Sigmoid colon (tissue), 7 donors: ENCODE data around the gene SPATA25. TPM values are rescaled to one million over a fixed set of nuclear protein-coding genes. Genes with fewer than 3 reads are reported as not detected.

Experiments
- DNase-seq: peaks from one replicate; pipeline ENCODE4 v3.0.0-alpha.2; 2019
- H3K27ac ChIP-seq, 4 donors: fragments of 200-600 bp; sonication (generic); one replicate each; pipeline ENCODE4 v1.5.1; 2016 to 2019; ENCODE audit warnings: mild to moderate bottlenecking in 1 of 4
- H3K27me3 ChIP-seq, 3 donors: fragments of 200-600 bp; sonication (generic); one replicate each; pipeline ENCODE4 v1.5.1; 2019; ENCODE audit warnings: mild to moderate bottlenecking in 1 of 3
- H3K36me3 ChIP-seq, 4 donors: fragments of 200-600 bp; sonication (generic); one replicate each; pipeline ENCODE4 v1.5.1; 2016 to 2019
- H3K4me1 ChIP-seq, 4 donors: fragments of 200-600 bp; sonication (generic); one replicate each; pipeline ENCODE4 v1.5.1; 2017 to 2019
- H3K4me3 ChIP-seq, 4 donors: fragments of 200-600 bp; sonication (generic); one replicate each; pipeline ENCODE4 v1.5.1; 2017 to 2019; ENCODE audit warnings: mild to moderate bottlenecking in 2 of 4, moderate library complexity in 1 of 4
- H3K9me3 ChIP-seq, 4 donors: fragments of 200-600 bp in 3 of 4; sonication (generic) in 3 of 4; one replicate each; pipeline versions ENCODE4 v1.5.1 to v1.6.1; 2013 to 2019
- CTCF ChIP-seq, 4 experiments: fragments of 450-650 bp in 3 of 4; fragments of 200-600 bp in 1 of 4; IDR thresholded peaks; one replicate each; pipeline ENCODE4 v1.5.1; 2016 to 2019; ENCODE audit warnings: antibody characterized with exemption in 4 of 4, mild to moderate bottlenecking in 3 of 4, moderate library complexity in 2 of 4
- EP300 ChIP-seq, 4 donors: sonication (generic); formaldehyde crosslinking; IDR thresholded peaks; one replicate each; pipeline ENCODE4 v1.6.1; 2017; ENCODE audit warnings: antibody characterized with exemption in 4 of 4
- POLR2A ChIP-seq, 2 donors: fragments of 450-650 bp; IDR thresholded peaks; one replicate each; pipeline ENCODE4 v1.6.1; 2016; ENCODE audit warnings: antibody characterized with exemption in 2 of 2, mild to moderate bottlenecking in 2 of 2, moderate library complexity in 2 of 2
- POLR2AphosphoS5 ChIP-seq, 4 donors: sonication (generic); formaldehyde crosslinking; IDR thresholded peaks; one replicate each; pipeline ENCODE4 v1.6.1; 2017; ENCODE audit warnings: antibody characterized with exemption in 4 of 4
- WGBS, 2 donors: extraction: QIAGEN DNeasy Blood & Tissue Kit; methylation state at CpG; one replicate each; pipeline ENCODE4 v1.1.7; 2013; 5-methylcytosine and 5-hydroxymethylcytosine counted together
- intact Hi-C: fragments of 100-400 bp; cut with DNase I; formaldehyde crosslinking; loops from one replicate; pipeline ENCODE4 v1.15.1; 2023
- polyA plus RNA-seq, 3 donors: library from polyadenylated mRNA; stranded (reverse); fragments of 200-250 nt; gene quantifications; one replicate each; pipeline ENCODE4 v1.2.3, GENCODE V29; 2013
- total RNA-seq, 4 donors: library from RNA; depleted of rRNA; stranded (reverse); fragments of >200 nt; gene quantifications; one replicate each; pipeline ENCODE4 v1.1.0, GENCODE V29; 2016
- donor health status: healthy with polysubstance abuse.
- donor health status: Bipolar disorder and iron deficiency.
- donor health status: healthy.

Gene SPATA25
- total and polyA plus RNA-seq, 7 donors, result 1.6 to 7.5 (median 1.8) TPM; not detected in 2

GRCh38 chr20:45843506-45843905, 43.9 kb downstream of the SPATA25 start:
- Histone ChIP-seq H3K9me3 (no peaks in the 10 kb centered on the region), H3K4me3 (no peak overlapping the region), H3K36me3 (peaks cover 25 to 80% (median 38%) of the 10 kb centered on the region in 4 donors), H3K27me3 (no peaks in the 10 kb centered on the region), H3K4me1 (peaks cover 0 to 45% (median 36%) of the 10 kb centered on the region in 4 donors), H3K27ac (peak overlapping the region; percentile 61 to 79 (median 76))
- intact Hi-C loops, result no loop called here
- no peak for DNase-seq
- TF ChIP-seq CTCF (IDR thresholded peaks at IDR 0.05) (no peak), POLR2A (IDR thresholded peaks at IDR 0.05) (no peak), EP300 (IDR thresholded peaks at IDR 0.05) (no peak), POLR2AphosphoS5 (IDR thresholded peaks at IDR 0.05) (peak in 2 of 4 donors; percentile 6 to 12)
- 94% methylated on average over 14 of the region's 14 CpGs for WGBS, 2 donors

GRCh38 chr20:45842169-45842812, 45.1 kb downstream of the SPATA25 start:
- intact Hi-C loops, result no loop called here
- H3K4me3 ChIP-seq, result no peak overlapping the region
- H3K27ac ChIP-seq, result peak overlapping the region; percentile 61 to 79 (median 76)
- H3K27me3 ChIP-seq, result no peaks in the 10 kb centered on the region
- TF ChIP-seq POLR2A (IDR thresholded peaks at IDR 0.05) (no peak), POLR2AphosphoS5 (IDR thresholded peaks at IDR 0.05) (peak in 2 of 4 donors; percentile 64 to 69)
- peaks cover 22 to 80% (median 32%) of the 10 kb centered on the region in 4 donors for H3K36me3 ChIP-seq
- peaks cover 0 to 47% (median 36%) of the 10 kb centered on the region in 4 donors for H3K4me1 ChIP-seq
- no peaks in the 10 kb centered on the region for H3K9me3 ChIP-seq
- peak; percentile 90 for DNase-seq
- WGBS, 2 donors, result 47 to 72% methylated on average over 5 of the region's 5 CpGs

DNA sequence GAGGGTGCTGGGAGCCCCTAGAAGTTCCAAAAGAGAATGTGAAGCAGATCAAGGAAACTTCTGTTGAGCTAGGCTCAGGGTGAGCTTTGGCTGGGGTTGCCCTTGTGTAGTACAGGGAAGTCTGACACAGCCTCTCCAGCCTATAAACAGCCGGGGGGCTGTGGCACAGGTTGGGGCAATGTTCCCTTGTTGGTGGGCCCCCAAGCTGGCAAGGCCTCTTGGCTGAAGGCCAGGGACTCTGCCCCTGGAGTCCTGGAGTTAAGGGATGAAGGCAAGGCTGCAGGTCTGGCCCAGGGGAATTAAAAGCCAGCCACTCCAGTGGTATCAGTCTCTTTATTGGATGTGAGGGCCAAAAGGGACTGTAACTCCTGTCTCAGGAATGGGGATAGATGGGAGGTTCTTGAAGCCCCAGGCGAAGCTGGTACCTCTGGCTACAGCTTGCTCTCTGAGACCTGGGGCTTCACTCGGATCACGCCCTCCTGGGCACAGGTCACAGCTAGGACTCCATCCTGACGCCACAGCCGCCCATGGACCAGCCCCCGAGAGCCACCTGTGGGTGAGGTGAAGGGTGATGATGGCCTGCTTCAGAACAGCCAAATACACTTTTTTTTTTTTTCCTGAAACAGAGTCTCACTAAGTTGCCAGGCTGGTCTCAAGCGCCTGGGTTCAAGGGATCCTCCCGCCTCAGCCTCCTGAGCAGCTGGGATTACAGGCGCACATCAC, 45.9 kb downstream of the SPATA25 start:
- H3K4me1 ChIP-seq, result peaks cover 0 to 54% (median 43%) of the 10 kb centered on the region in 4 donors
- TF ChIP-seq POLR2A (IDR thresholded peaks at IDR 0.05) (no peak), CTCF (IDR thresholded peaks at IDR 0.05) (no peak), POLR2AphosphoS5 (IDR thresholded peaks at IDR 0.05) (no peak), EP300 (IDR thresholded peaks at IDR 0.05) (no peak)

DNA sequence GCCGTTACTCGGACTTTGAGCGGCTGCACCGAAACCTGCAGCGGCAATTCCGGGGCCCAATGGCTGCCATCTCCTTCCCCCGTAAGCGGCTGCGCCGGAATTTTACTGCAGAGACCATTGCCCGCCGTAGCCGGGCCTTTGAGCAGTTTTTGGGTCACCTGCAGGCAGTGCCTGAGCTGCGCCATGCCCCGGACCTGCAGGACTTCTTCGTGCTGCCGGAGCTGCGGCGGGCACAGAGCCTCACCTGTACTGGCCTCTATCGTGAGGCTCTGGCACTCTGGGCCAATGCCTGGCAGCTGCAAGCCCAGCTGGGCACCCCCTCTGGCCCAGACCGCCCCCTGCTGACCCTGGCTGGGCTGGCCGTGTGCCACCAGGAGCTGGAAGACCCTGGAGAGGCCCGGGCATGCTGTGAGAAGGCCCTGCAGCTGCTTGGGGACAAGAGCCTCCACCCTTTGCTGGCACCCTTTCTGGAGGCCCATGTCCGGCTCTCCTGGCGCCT, 46.7 kb downstream of the SPATA25 start:
- DNase-seq, result no peak
- no peak overlapping the region for H3K4me3 ChIP-seq
- no peaks in the 10 kb centered on the region for H3K9me3 ChIP-seq
- H3K27me3 ChIP-seq, result no peaks in the 10 kb centered on the region
- H3K36me3 ChIP-seq, result peaks cover 20 to 72% (median 31%) of the 10 kb centered on the region in 4 donors
- intact Hi-C loops, result no loop called here
- H3K4me1 ChIP-seq, result peaks cover 0 to 61% (median 49%) of the 10 kb centered on the region in 4 donors
- whole genome bisulfite sequencing, 2 donors, result 91 to 94% methylated on average over 25 of the region's 25 CpGs
- no peak for TF ChIP-seq POLR2A (IDR thresholded peaks at IDR 0.05)
- TF ChIP-seq EP300 (IDR thresholded peaks at IDR 0.05), result no peak
- TF ChIP-seq CTCF (IDR thresholded peaks at IDR 0.05), result no peak
- no peak for TF ChIP-seq POLR2AphosphoS5 (IDR thresholded peaks at IDR 0.05)
- peak overlapping the region in 3 of 4 donors; percentile 75 to 79 (median 76) for H3K27ac ChIP-seq

More for the DNA sequence above, 45.9 kb downstream of the SPATA25 start:
- no peak overlapping the region for H3K4me3 ChIP-seq
- H3K36me3 ChIP-seq, result peaks cover 22 to 80% (median 32%) of the 10 kb centered on the region in 4 donors
- intact Hi-C loops, result no loop called here
- H3K27me3 ChIP-seq, result no peaks in the 10 kb centered on the region
- 92 to 93% methylated on average over 10 of the region's 10 CpGs for WGBS, 2 donors
- no peaks in the 10 kb centered on the region for H3K9me3 ChIP-seq
- no peak for DNase-seq
- peak overlapping the region; percentile 61 to 79 (median 76) for H3K27ac ChIP-seq

- no peak for TF ChIP-seq EP300 (IDR thresholded peaks at IDR 0.05)
- TF ChIP-seq POLR2A (IDR thresholded peaks at IDR 0.05), result no peak
- no peak for TF ChIP-seq CTCF (IDR thresholded peaks at IDR 0.05)
- TF ChIP-seq POLR2AphosphoS5 (IDR thresholded peaks at IDR 0.05), result no peak
- WGBS, 2 donors, result 69 to 76% methylated on average over 1 of the region's 1 CpG
- intact Hi-C loops, result no loop called here
- no peaks in the 10 kb centered on the region for H3K9me3 ChIP-seq
- peaks cover 0 to 59% (median 52%) of the 10 kb centered on the region in 4 donors for H3K4me1 ChIP-seq
- H3K27me3 ChIP-seq, result no peaks in the 10 kb centered on the region
- H3K36me3 ChIP-seq, result peaks cover 11 to 41% (median 12%) of the 10 kb centered on the region in 4 donors
- H3K4me3 ChIP-seq, result no peak overlapping the region
- no peak for DNase-seq
- peak overlapping the region; percentile 28 to 46 (median 42) for H3K27ac ChIP-seq
These were observed 50.6 kb downstream of the SPATA25 start for GRCh38 chr20:45836841-45837240.
